ENCODE results near the gene GPATCH3. TPM values are rescaled to one million over a fixed set of nuclear protein-coding genes. Genes with fewer than 3 reads are reported as not detected.
A peak's percentile ranks its signal among the peaks of the same experiment; 100 is the strongest.
"Not testable (repeated sequence)": the region's sequence is repeated elsewhere in the genome, so short reads cannot be mapped to it uniquely, and the experiment has no call there.

Gene GPATCH3
- total RNA-seq, 1 donor from 2014 or later: 23.9 TPM

DNA sequence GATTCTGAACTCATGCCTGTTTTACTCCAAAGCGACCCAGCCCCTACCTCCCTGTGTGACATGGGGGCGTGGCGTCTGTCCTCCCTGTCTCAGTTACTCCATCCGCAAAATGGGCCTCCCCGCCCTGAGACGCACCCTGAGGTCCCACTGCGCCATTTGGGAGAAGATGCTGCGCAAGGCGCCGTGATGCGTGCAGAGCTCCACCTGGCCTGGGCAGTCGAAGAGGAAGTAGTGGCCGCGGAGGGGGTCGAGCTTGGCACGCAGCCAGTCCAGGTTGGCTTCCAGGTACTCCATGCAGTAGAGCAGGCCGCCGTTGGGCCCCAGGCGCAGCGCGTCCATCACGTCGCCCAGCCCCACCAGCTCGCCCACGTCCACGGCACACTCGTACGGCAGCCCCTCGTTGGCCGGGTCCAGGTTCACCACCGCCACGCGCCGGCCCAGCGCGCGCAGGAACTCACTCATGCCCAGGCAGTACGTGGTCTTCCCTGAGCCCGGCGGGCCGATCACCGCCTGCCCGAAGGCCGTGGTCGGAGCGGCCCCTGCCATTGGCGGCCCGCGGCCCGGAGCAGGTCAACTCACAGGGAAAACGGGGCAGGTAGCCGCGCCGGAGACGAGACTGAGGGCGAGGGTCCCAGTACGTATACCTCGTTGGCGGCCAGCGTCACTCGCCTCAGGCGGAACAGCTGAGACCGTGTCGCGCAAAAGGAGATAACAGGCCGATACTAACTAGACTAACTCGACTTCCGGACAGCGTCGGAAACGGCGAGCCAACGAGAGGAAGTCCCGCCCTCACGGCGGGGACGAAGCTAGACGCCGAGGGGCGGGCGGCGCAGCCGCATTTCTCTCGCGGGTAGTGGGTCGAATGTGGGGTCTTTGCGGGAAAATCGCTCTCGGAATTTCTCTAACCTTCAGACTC, 10.5 kb downstream of the GPATCH3 start, which contains the start of gene GPN2:
Gene GPN2, minus strand, starts transcription at position 733 of the 916 bp plus-strand sequence. Its CDS starts 187 bp downstream, at position 546.
- H3K4me1 Mint-ChIP-seq (ENCODE audit: low read depth): peaks cover 15% of the 10 kb centered on the region
- H3K27me3 Mint-ChIP-seq: no peaks in the 10 kb centered on the region
- TF ChIP-seq, protein P1, sequence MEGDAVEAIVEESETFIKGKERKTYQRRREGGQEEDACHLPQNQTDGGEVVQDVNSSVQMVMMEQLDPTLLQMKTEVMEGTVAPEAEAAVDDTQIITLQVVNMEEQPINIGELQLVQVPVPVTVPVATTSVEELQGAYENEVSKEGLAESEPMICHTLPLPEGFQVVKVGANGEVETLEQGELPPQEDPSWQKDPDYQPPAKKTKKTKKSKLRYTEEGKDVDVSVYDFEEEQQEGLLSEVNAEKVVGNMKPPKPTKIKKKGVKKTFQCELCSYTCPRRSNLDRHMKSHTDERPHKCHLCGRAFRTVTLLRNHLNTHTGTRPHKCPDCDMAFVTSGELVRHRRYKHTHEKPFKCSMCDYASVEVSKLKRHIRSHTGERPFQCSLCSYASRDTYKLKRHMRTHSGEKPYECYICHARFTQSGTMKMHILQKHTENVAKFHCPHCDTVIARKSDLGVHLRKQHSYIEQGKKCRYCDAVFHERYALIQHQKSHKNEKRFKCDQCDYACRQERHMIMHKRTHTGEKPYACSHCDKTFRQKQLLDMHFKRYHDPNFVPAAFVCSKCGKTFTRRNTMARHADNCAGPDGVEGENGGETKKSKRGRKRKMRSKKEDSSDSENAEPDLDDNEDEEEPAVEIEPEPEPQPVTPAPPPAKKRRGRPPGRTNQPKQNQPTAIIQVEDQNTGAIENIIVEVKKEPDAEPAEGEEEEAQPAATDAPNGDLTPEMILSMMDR (IDR thresholded peaks at IDR 0.05; ENCODE audit: unreplicated experiment): no peak
- peak; percentile 47 for DNase-seq (ENCODE audit: low spot score, unreplicated experiment)
- H3K27ac Mint-ChIP-seq: peak within 1 kb of the TSS; percentile 96
- peak within 1 kb of the TSS; percentile 92 for H3K4me3 Mint-ChIP-seq (ENCODE audit: low read depth)
- peaks cover 27% of the 10 kb centered on the region for H3K36me3 Mint-ChIP-seq (ENCODE audit: insufficient read depth)
- no peaks in the 10 kb centered on the region for H3K9me3 Mint-ChIP-seq (ENCODE audit: low read depth)

DNA sequence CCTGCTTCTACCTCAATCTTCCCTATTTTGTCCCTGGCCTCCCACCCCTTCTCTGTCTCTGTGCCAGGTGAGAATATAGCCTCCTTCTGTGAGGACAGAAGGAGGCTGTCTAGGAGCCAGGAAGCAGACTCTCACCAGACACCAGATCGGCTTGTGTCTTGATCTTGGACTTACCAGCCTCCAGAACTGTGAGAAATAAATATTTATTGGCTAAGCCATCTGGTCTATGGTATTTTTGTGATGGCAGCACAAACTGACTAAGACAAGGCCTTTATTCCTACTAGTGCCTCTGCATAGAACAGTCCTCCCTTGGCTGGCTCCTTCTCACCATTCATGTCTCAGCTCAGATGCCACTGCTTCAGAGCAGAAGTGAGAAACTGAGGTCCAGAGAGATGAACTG, 12.0 kb downstream of the GPATCH3 start:
- Mint-ChIP-seq H3K9me3 (ENCODE audit: low read depth) (no peaks in the 10 kb centered on the region), H3K27ac (peak overlapping the region; percentile 96), H3K36me3 (ENCODE audit: insufficient read depth) (peaks cover 27% of the 10 kb centered on the region), H3K27me3 (no peaks in the 10 kb centered on the region), H3K4me1 (ENCODE audit: low read depth) (peaks cover 15% of the 10 kb centered on the region), H3K4me3 (ENCODE audit: low read depth) (peak overlapping the region; percentile 92)
- DNase-seq (ENCODE audit: low spot score, unreplicated experiment): no peak
- TF ChIP-seq, protein P1 (IDR thresholded peaks at IDR 0.05; ENCODE audit: unreplicated experiment): no peak

DNA sequence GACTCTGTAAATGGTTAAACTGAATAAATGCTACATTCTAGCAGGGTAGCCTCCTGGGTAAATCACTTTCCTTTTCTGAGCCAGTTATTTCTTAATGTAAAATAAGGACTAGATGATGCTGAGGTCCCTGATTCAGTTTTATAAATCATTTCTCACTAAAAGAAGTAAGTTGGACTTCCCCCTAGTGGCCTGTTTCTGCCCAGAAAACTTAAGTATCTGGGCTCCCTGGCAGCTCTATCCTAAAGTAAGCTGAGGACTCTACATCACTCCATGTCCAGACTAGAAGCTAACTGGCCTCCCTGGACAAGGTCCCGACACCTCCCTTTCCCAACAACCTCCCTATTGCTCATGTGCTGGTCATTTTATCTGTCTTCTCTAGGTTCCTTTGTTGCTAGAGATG, 13.1 kb downstream of the GPATCH3 start:
- H3K27ac Mint-ChIP-seq: peak overlapping the region; percentile 73
- no peaks in the 10 kb centered on the region for H3K9me3 Mint-ChIP-seq (ENCODE audit: low read depth)
- peaks cover 32% of the 10 kb centered on the region for H3K36me3 Mint-ChIP-seq (ENCODE audit: insufficient read depth)
- peak overlapping the region; percentile 58 for H3K4me3 Mint-ChIP-seq (ENCODE audit: low read depth)
- TF ChIP-seq, protein P1 (IDR thresholded peaks at IDR 0.05; ENCODE audit: unreplicated experiment): peak; percentile 61
- H3K4me1 Mint-ChIP-seq (ENCODE audit: low read depth): peaks cover 15% of the 10 kb centered on the region
- H3K27me3 Mint-ChIP-seq: no peaks in the 10 kb centered on the region
- no peak for DNase-seq (ENCODE audit: low spot score, unreplicated experiment)

DNA sequence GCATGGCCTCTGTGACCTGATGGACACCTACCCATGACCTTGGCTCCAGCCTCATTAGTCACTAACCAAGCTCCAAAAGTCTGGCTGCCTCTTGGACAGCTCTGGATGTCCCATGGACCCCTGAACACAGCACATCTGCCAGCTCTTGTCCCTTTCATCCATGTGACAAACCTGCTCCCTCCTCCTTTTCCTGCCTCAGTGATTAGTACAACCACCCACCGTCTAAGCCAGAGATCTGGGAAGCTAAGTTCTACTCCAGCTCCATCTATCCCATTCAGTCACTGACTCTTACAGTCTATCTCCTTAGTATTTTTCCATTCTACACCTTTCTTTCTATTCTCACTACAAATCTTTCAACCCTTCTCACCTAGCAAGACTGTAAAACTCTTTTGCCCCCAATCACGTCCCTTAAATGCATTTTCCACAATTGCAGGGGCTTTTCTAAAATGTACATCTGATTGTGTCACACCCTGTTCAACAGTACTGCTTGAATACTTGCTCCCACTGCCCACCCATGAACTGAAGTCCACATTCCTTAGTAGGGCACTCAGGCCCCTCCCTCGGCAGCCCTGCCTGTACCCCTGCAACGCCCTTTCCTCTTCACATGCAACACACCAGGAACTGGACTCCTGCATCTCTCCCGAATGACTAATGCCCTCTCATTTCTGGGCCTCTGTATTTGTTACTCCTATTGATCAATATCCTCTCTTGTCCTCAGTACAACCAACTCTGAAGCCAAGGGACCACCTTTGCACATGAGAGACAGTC, 17.4 kb downstream of the GPATCH3 start:
- H3K4me1 Mint-ChIP-seq (ENCODE audit: low read depth): peaks cover 2% of the 10 kb centered on the region
- no peaks in the 10 kb centered on the region for H3K27me3 Mint-ChIP-seq
- no peak overlapping the region for H3K4me3 Mint-ChIP-seq (ENCODE audit: low read depth)
- TF ChIP-seq, protein P1 (IDR thresholded peaks at IDR 0.05; ENCODE audit: unreplicated experiment): no peak
- peaks cover 29% of the 10 kb centered on the region for H3K36me3 Mint-ChIP-seq (ENCODE audit: insufficient read depth)
- H3K27ac Mint-ChIP-seq: peak overlapping the region; percentile 9
- no peak for DNase-seq (ENCODE audit: low spot score, unreplicated experiment)
- H3K9me3 Mint-ChIP-seq (ENCODE audit: low read depth): no peaks in the 10 kb centered on the region

DNA sequence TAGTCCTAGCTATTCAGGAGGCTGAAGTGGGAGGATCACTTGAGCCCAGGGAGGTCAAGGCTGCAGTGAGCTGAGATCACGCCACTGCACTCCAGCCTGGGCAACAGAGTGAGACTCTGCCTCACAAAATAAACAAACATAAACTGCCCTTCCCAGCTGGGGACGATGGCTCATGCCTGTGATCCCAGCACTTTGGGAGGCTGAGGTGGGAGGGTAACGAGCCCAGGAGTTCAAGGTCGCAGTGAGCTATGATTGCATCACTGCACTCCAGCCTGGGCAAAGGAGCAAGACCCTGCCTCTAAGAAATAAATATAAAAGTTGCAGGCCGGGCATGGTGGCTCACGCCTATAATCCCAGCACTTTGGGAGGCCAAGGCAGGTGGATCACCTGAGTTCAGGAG, 18.7 kb downstream of the GPATCH3 start:
- peaks cover 26% of the 10 kb centered on the region for H3K36me3 Mint-ChIP-seq (ENCODE audit: insufficient read depth)
- not testable (repeated sequence) for H3K27ac Mint-ChIP-seq; H3K27me3 Mint-ChIP-seq; H3K4me3 Mint-ChIP-seq (ENCODE audit: low read depth); H3K4me1 Mint-ChIP-seq (ENCODE audit: low read depth); DNase-seq (ENCODE audit: low spot score, unreplicated experiment); H3K9me3 Mint-ChIP-seq (ENCODE audit: low read depth)

All from progenitor cell of endocrine pancreas (in vitro differentiated cells).